ENCODE results near the gene ACO2.

Gene ACO2

GRCh38 chr22:41576877-41577276 lies 108.0 kb downstream of the ACO2 start:
- DNase-seq, result peak; percentile 81 to 83
- TF ChIP-seq GATA1 (IDR thresholded peaks at IDR 0.05; ENCODE audit: low read depth, low read length) (no peak), POLR2A (IDR thresholded peaks at IDR 0.05; ENCODE audit: low read length) (no peak)

- no peak for TF ChIP-seq GATA1 (IDR thresholded peaks at IDR 0.05; ENCODE audit: low read depth, low read length)
- TF ChIP-seq POLR2A (IDR thresholded peaks at IDR 0.05; ENCODE audit: low read length), result no peak
- no peak for DNase-seq
Measured at GRCh38 chr22:41578114-41578513, 109.2 kb downstream of the ACO2 start.
